Heart right ventricle (tissue), 16 donors: ENCODE results near the gene AEBP1. TPM values are rescaled to one million over a fixed set of nuclear protein-coding genes. Genes with fewer than 3 reads are reported as not detected.

ENCODE experiments used
- ATAC-seq, 8 donors: fragments of 200-7000 bp; cut with Tn5 transposase; one replicate each; pipeline ENCODE4 v1.9.1; 2020; ENCODE audit warnings: mild to moderate bottlenecking in 8 of 8, moderate library complexity in 8 of 8, moderate number of reproducible peaks in 1 of 8
- DNase-seq, 2 donors: peaks; one replicate each; pipeline ENCODE4 v3.0.0-alpha.2; 2020
- H3K27ac ChIP-seq, 10 donors: fragments of 200-600 bp; sonication (generic) in 2 of 10; one replicate each; pipeline versions ENCODE4 v1.5.0 to v1.8.0; 2020 to 2022; ENCODE audit warnings: mild to moderate bottlenecking in 3 of 10
- H3K27me3 ChIP-seq, 7 donors: fragments of 200-600 bp; one replicate each; pipeline ENCODE4 v1.8.0; 2021 to 2022; ENCODE audit warnings: mild to moderate bottlenecking in 2 of 7
- H3K36me3 ChIP-seq, 9 donors: fragments of 200-600 bp; sonication (generic) in 1 of 9; one replicate each; pipeline versions ENCODE4 v1.5.0 to v1.8.0; 2020 to 2022; ENCODE audit warnings: mild to moderate bottlenecking in 2 of 9
- H3K4me1 ChIP-seq, 9 donors: fragments of 200-600 bp; sonication (generic) in 1 of 9; one replicate each; pipeline versions ENCODE4 v1.5.0 to v1.8.0; 2020 to 2022; ENCODE audit warnings: mild to moderate bottlenecking in 4 of 9
- H3K4me3 ChIP-seq, 10 donors: fragments of 200-600 bp; sonication (generic) in 2 of 10; one replicate each; pipeline versions ENCODE4 v1.5.0 to v1.8.0; 2020 to 2022; ENCODE audit warnings: mild to moderate bottlenecking in 7 of 10, moderate library complexity in 2 of 10
- H3K9me3 ChIP-seq, 11 donors: fragments of 200-600 bp in 10 of 11; sonication (generic) in 2 of 11; one replicate each; pipeline versions ENCODE4 v1.5.0 to v1.8.0; 2013 to 2022; ENCODE audit warnings: mild to moderate bottlenecking in 2 of 11, control low read depth in 1 of 11, moderate library complexity in 1 of 11
- CTCF ChIP-seq, 9 donors: fragments of 200-600 bp; sonication (generic) in 2 of 9; IDR thresholded peaks; one replicate each; pipeline versions ENCODE4 v1.5.0 to v1.8.0; 2021 to 2022; ENCODE audit warnings: antibody characterized with exemption in 9 of 9, mild to moderate bottlenecking in 5 of 9, moderate library complexity in 1 of 9
- WGBS, 2 donors: extraction: QIAGEN DNeasy Blood & Tissue Kit; methylation state at CpG; one replicate each; pipeline ENCODE4 v1.1.7; 2013; ENCODE audit warnings: inconsistent platforms in 1 of 2; 5-methylcytosine and 5-hydroxymethylcytosine counted together
- intact Hi-C, 10 donors: fragments of 100-400 bp; cut with DNase I; formaldehyde crosslinking; loops; one replicate each; pipeline versions ENCODE4 v1.11.1 to v1.14.2; 2022
- polyA plus RNA-seq, 2 donors: library from polyadenylated mRNA; stranded (reverse); fragments of 200-250 nt; gene quantifications; one replicate each; pipeline ENCODE4 v1.2.3, GENCODE V29; 2013
- total RNA-seq, 10 donors: library from RNA; stranded (reverse); fragmentation: NEBNext Ultra II Directional in 3 of 10; extraction: Animal tissue kit (Norgen Biotek cat#: 25700) in 3 of 10; gene quantifications; one replicate each; pipeline versions ENCODE4 v1.2.1 to v1.2.4, GENCODE V29; 2021 to 2023
- donor health status: Arrhythmogenic right ventricular cardiomyopathy.
- donor health status: ischemic (EF 13 %, LVEDD 7.1; RV severe dilation, severe dysfunction).
- donor health status: healthy with polysubstance abuse.
- donor health status: DM: no; HTN: yes; CAD: no.
- donor health status: DM: no; HTN: no; CAD: no.
- donor health status: ischemic (EF 25% LVEDD 6.9; RV normal size, moderate dysfunction).
- donor health status: ischemic (EF 25% LVEDD 5.7; RV mildly dilated, moderate dysfunction).
- donor health status: healthy.
- donor health status: DM: yes; HTN: yes; CAD: no.
- donor health status: Ischemic cardiomyopathy.
- donor health status: ischemic (EF 35%, LVEDD 5.7; RV mildly dilated, moderate dysfunction).
- donor health status: nonischemic (EF 11% LVEDD 7.7; RV severe dilation, severe dysfunction).
- donor health status: DM: yes; HTN: yes; CAD: no.
- donor health status: PGD.
- donor health status: ischemic (EF 29% LVEDD 5.4; RV normal size, mild dysfunction).
- donor health status: nonischemic (EF 23%, LVEDD 6.1; RV moderate dilation, normal function).

AEBP1 gene
- total and polyA plus RNA-seq, 12 donors, result 14.1 to 33.7 (median 21.6) TPM

GRCh38 chr7:44081266-44081748 is 22.8 kb upstream of the AEBP1 start:
- Histone ChIP-seq H3K4me3 (peak overlapping the region; percentile 65 to 92 (median 84)), H3K36me3 (peaks cover 0 to 45% (median 33%) of the 10 kb centered on the region in 9 donors), H3K27me3 (no peaks in the 10 kb centered on the region), H3K4me1 (peaks cover 9 to 60% (median 34%) of the 10 kb centered on the region in 9 donors), H3K9me3 (no peaks in the 10 kb centered on the region), H3K27ac (peak overlapping the region in 9 of 10 donors; percentile 22 to 96 (median 94))
- intact Hi-C loops, result loop anchor here in 3 of 10 donors (5.0 kb wide), 5 partner anchors 34 to 121 kb away; partner anchors contain the start of genes POLD2 (in 1 of the 3) and YKT6 (in 1 of the 3)
- 51 to 52% methylated on average over 9 of the region's 9 CpGs for WGBS, 2 donors
- TF ChIP-seq CTCF (IDR thresholded peaks at IDR 0.05), result no peak
- no peak for DNase-seq
- no peak for ATAC-seq

- peaks cover 9 to 56% (median 28%) of the 10 kb centered on the region in 9 donors for H3K4me1 ChIP-seq
- intact Hi-C loops, result loop anchor here in 6 of 10 donors (1.0 to 5.0 kb wide), 7 partner anchors 35 to 120 kb away; partner anchors contain the start of genes POLD2 (in 5 of the 6) and YKT6 (in 1 of the 6)
- 0 to 1% methylated on average over 45 to 54 of the region's 54 CpGs for WGBS, 2 donors
Observed at GRCh38 chr7:44082541-44083207, 21.5 kb upstream of the AEBP1 start.

GRCh38 chr7:44083796-44084195 is 20.3 kb upstream of the AEBP1 start:
- TF ChIP-seq CTCF (IDR thresholded peaks at IDR 0.05), result no peak
- no peaks in the 10 kb centered on the region for H3K27me3 ChIP-seq
- DNase-seq (no peak), ATAC-seq (no peak)
- peak overlapping the region in 4 of 10 donors; percentile 1 to 96 (median 60) for H3K27ac ChIP-seq
- intact Hi-C loops, result loop anchor here in 5 of 10 donors (2.0 to 5.0 kb wide), 6 partner anchors 34 to 119 kb away; partner anchors contain the start of genes POLD2 (in 4 of the 5) and YKT6 (in 1 of the 5)
- H3K9me3 ChIP-seq, result no peaks in the 10 kb centered on the region
- peaks cover 0 to 20% (median 18%) of the 10 kb centered on the region in 9 donors for H3K36me3 ChIP-seq
- 95 to 98% methylated on average over 3 of the region's 3 CpGs for WGBS, 2 donors
- H3K4me3 ChIP-seq, result no peak overlapping the region
- peaks cover 11 to 58% (median 38%) of the 10 kb centered on the region in 9 donors for H3K4me1 ChIP-seq

More at GRCh38 chr7:44082541-44083207, 21.5 kb upstream of the AEBP1 start:
- no peaks in the 10 kb centered on the region for H3K9me3 ChIP-seq
- H3K27ac ChIP-seq, result peak overlapping the region; percentile 73 to 96 (median 93)
- TF ChIP-seq CTCF (IDR thresholded peaks at IDR 0.05), result no peak
- DNase-seq (peak; percentile 98 to 99), ATAC-seq (peak; percentile 94 to 98 (median 96))
- H3K27me3 ChIP-seq, result no peaks in the 10 kb centered on the region
- H3K36me3 ChIP-seq, result peaks cover 0 to 31% (median 27%) of the 10 kb centered on the region in 9 donors
- peak overlapping the region; percentile 65 to 92 (median 84) for H3K4me3 ChIP-seq

GRCh38 chr7:44084701-44085100 is 19.4 kb upstream of the AEBP1 start:
- no peak for ATAC-seq
- Histone ChIP-seq H3K36me3 (peaks cover 0 to 11% (median 10%) of the 10 kb centered on the region in 9 donors), H3K9me3 (no peaks in the 10 kb centered on the region), H3K4me3 (no peak overlapping the region), H3K4me1 (peaks cover 11 to 49% (median 39%) of the 10 kb centered on the region in 9 donors), H3K27ac (peak overlapping the region in 2 of 10 donors; percentile 10 to 95), H3K27me3 (no peaks in the 10 kb centered on the region)
- no peak for DNase-seq
- intact Hi-C loops, result loop anchor here in 4 of 10 donors (5.0 kb wide), 5 partner anchors 33 to 118 kb away; partner anchors contain the start of genes POLD2 (in 2 of the 4) and YKT6 (in 1 of the 4)
- WGBS, 2 donors, result 81 to 85% methylated on average over 4 of the region's 4 CpGs
- TF ChIP-seq CTCF (IDR thresholded peaks at IDR 0.05), result no peak
